Immature natural killer cell (primary cell): Measurements from ENCODE around the gene KRTAP10-12. TPM values are rescaled to one million over a fixed set of nuclear protein-coding genes. Genes with fewer than 3 reads are reported as not detected.
"Not testable (repeated sequence)": the region's sequence is repeated elsewhere in the genome, so short reads cannot be mapped to it uniquely, and the experiment has no call there.

Source experiments
- DNase-seq, 3 donors: peaks; one replicate each; pipeline ENCODE4 v3.0.0; 2022; ENCODE audit warnings: mixed read lengths in 1 of 3
- H3K27ac Mint-ChIP-seq, 6 donors: one replicate each; pipeline ENCODE4 v1.8.0; 2020; ENCODE audit warnings: mixed read lengths in 6 of 6, mild to moderate bottlenecking in 5 of 6, inconsistent platforms in 4 of 6, moderate library complexity in 3 of 6
- H3K27me3 Mint-ChIP-seq, 3 donors: one replicate each; pipeline ENCODE4 v1.8.0; 2020 to 2021; ENCODE audit warnings: low read depth in 3 of 3, mild to moderate bottlenecking in 3 of 3, mixed read lengths in 3 of 3, moderate library complexity in 3 of 3, inconsistent platforms in 1 of 3
- H3K36me3 Mint-ChIP-seq, 3 donors: one replicate each; pipeline ENCODE4 v1.8.0; 2020; ENCODE audit warnings: mixed read lengths in 3 of 3, inconsistent platforms in 2 of 3, mild to moderate bottlenecking in 2 of 3
- H3K4me1 Mint-ChIP-seq, 2 donors: one replicate each; pipeline ENCODE4 v1.8.0; 2020; ENCODE audit warnings: inconsistent platforms in 2 of 2, mild to moderate bottlenecking in 2 of 2, mixed read lengths in 2 of 2, moderate library complexity in 1 of 2
- H3K4me3 Mint-ChIP-seq, 5 donors: one replicate each; pipeline ENCODE4 v1.8.0; 2020; ENCODE audit warnings: mild to moderate bottlenecking in 5 of 5, mixed read lengths in 5 of 5, inconsistent platforms in 3 of 5, moderate library complexity in 3 of 5
- H3K9me3 Mint-ChIP-seq, 6 donors: one replicate each; pipeline ENCODE4 v1.8.0; 2020; ENCODE audit warnings: mild to moderate bottlenecking in 6 of 6, mixed read lengths in 6 of 6, inconsistent platforms in 4 of 6, moderate library complexity in 3 of 6
- polyA plus RNA-seq, 3 donors: library from polyadenylated mRNA; unstranded; fragments of 300-500 nt; fragmentation: Illumina TruSeq; gene quantifications; one replicate each; pipeline ENCODE4 v1.2.3, GENCODE V29; 2021

The KRTAP10-12 gene
- polyA plus RNA-seq, 3 donors from 2014 or later = not detected

GRCh38 chr21:44657635-44658540 lies 39.1 kb upstream of the KRTAP10-12 start, which contains the start of gene KRTAP12-3:
KRTAP12-3 (plus strand) TSS chr21:44657932; CDS start chr21:44657980, 48 bp downstream.
- Mint-ChIP-seq H3K27me3 (peaks cover 4 to 19% (median 15%) of the 10 kb centered on the region in 3 donors), H3K27ac (peak within 1 kb of the TSS; percentile 93 to 99 (median 97)), H3K36me3 (peaks cover 10 to 19% (median 12%) of the 10 kb centered on the region in 3 donors), H3K4me1 (peaks cover 50 to 64% of the 10 kb centered on the region in 2 donors), H3K9me3 (peaks cover 6 to 18% (median 14%) of the 10 kb centered on the region in 6 donors), H3K4me3 (peak within 1 kb of the TSS; percentile 60 to 90 (median 72))
- DNase-seq = peak; percentile 76 to 86 (median 78)

DNA sequence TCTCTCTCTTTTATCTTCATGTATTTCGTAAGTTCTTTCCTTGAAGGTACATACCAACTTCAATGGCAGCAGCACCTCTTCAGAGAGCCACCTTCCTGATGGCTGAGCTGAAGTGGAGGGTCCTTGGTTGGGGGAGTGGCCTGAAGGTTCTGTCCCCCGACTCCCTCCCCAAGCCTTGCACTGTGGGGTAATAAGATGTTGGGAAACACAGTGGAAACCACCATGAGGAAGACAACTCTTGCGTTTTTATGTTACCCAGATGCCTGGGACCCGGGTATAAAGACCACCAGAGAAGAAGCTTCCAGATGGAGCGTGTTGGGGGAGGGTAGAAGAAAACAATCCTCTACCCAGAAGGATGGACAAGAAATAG lies 38.4 kb upstream of the KRTAP10-12 start:
- H3K4me3 Mint-ChIP-seq = peak overlapping the region; percentile 60 to 90 (median 72)
- peak overlapping the region; percentile 93 to 99 (median 97) for H3K27ac Mint-ChIP-seq
- H3K9me3 Mint-ChIP-seq = peaks cover 6 to 18% (median 14%) of the 10 kb centered on the region in 6 donors
- H3K4me1 Mint-ChIP-seq = peaks cover 50 to 63% of the 10 kb centered on the region in 2 donors
- H3K27me3 Mint-ChIP-seq = peaks cover 4 to 20% (median 15%) of the 10 kb centered on the region in 3 donors
- H3K36me3 Mint-ChIP-seq = peaks cover 10 to 19% (median 12%) of the 10 kb centered on the region in 3 donors
- DNase-seq = no peak

DNA sequence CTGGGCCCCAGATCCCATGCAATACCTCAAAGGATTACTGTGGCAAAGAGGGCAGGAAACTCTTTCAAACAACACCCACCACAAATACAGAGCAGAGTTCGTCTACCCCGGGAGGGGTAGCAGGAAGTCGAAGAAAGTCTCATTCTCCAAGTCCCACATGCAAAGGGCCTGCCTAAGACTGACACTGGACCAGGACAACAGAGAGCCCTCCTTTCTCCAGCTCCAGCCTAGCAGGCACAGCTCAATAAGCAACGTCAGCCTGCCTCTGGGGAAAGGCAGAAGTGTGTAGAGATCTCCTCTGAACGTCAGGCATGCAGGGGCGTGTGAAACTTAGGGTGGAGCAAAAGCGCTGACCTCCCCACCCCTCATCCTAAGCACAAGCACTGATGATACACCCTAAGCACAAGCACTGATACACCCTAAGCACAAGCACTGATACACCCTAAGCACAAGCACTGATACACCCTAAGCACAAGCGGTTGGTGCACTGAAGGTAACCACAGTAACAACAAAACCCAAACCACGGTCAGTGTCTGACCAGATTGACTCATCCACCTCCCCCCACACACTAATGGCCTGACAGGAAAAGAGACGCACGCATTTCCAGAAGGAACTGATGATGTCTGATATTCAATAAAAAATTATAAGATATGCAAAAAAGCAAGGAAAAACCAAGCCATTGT lies 37.9 kb upstream of the KRTAP10-12 start:
- H3K4me3 Mint-ChIP-seq = peak overlapping the region; percentile 60 to 90 (median 72)
- H3K4me1 Mint-ChIP-seq = peaks cover 50 to 58% of the 10 kb centered on the region in 2 donors
- H3K36me3 Mint-ChIP-seq = peaks cover 10 to 19% (median 12%) of the 10 kb centered on the region in 3 donors
- peak overlapping the region; percentile 93 to 99 (median 97) for H3K27ac Mint-ChIP-seq
- peaks cover 6 to 18% (median 14%) of the 10 kb centered on the region in 6 donors for H3K9me3 Mint-ChIP-seq
- DNase-seq = peak; percentile 22 to 47 (median 38)
- peaks cover 3 to 24% (median 15%) of the 10 kb centered on the region in 3 donors for H3K27me3 Mint-ChIP-seq

DNA sequence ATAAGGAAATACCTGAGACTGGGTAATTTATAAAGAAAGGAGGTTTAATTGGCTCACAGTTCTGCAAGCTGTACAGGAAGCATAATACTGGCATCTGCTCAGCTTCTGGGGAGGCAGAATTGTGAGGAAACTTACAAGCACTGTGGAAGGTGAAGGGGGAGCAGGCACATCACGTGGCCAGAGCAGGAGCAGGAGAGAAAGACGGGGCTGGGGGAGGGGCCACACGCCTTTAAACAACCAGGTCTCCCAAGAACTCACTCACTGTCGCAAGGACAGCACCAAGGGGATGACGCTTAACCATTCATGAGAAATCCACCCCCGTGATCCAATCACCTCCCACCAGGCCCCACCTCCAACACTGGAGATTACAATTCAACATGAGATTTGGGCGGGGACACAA lies 35.4 kb upstream of the KRTAP10-12 start:
- DNase-seq, H3K4me3 Mint-ChIP-seq, H3K27ac Mint-ChIP-seq: not testable (repeated sequence)
- H3K9me3 Mint-ChIP-seq = peaks cover 5 to 12% (median 9%) of the 10 kb centered on the region in 6 donors
- peaks cover 34 to 35% of the 10 kb centered on the region in 2 donors for H3K4me1 Mint-ChIP-seq
- H3K36me3 Mint-ChIP-seq = peaks cover 9 to 12% (median 9%) of the 10 kb centered on the region in 3 donors
- peaks cover 3 to 26% (median 17%) of the 10 kb centered on the region in 3 donors for H3K27me3 Mint-ChIP-seq

DNA sequence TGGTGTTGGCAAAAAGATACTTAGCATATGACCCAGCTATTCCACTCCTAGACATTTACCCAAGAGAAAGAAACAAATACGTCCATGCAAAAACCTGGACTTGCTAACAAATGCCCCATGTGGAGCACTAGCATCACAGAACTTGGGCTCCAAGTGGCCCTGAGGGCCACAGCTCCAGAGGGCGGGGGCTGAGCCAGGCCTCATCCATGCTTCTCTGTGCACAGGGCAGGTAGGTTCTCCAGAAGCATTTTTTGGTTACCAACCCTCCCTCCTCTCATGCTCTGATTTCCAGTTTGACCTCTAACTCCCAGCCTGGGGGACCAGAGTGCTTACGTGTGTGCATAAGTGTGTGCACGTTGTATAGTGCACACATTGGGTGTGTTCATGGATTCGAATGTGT lies 32.3 kb upstream of the KRTAP10-12 start:
- no peak overlapping the region for H3K4me3 Mint-ChIP-seq
- peaks cover 3 to 4% of the 10 kb centered on the region in 2 donors for H3K4me1 Mint-ChIP-seq
- peaks cover 0 to 3% (median under 1%) of the 10 kb centered on the region in 6 donors for H3K9me3 Mint-ChIP-seq
- H3K27ac Mint-ChIP-seq = no peak overlapping the region
- peaks cover 2 to 16% (median 6%) of the 10 kb centered on the region in 3 donors for H3K27me3 Mint-ChIP-seq
- H3K36me3 Mint-ChIP-seq = peaks cover 0 to 3% (median 3%) of the 10 kb centered on the region in 3 donors
- no peak for DNase-seq

DNA sequence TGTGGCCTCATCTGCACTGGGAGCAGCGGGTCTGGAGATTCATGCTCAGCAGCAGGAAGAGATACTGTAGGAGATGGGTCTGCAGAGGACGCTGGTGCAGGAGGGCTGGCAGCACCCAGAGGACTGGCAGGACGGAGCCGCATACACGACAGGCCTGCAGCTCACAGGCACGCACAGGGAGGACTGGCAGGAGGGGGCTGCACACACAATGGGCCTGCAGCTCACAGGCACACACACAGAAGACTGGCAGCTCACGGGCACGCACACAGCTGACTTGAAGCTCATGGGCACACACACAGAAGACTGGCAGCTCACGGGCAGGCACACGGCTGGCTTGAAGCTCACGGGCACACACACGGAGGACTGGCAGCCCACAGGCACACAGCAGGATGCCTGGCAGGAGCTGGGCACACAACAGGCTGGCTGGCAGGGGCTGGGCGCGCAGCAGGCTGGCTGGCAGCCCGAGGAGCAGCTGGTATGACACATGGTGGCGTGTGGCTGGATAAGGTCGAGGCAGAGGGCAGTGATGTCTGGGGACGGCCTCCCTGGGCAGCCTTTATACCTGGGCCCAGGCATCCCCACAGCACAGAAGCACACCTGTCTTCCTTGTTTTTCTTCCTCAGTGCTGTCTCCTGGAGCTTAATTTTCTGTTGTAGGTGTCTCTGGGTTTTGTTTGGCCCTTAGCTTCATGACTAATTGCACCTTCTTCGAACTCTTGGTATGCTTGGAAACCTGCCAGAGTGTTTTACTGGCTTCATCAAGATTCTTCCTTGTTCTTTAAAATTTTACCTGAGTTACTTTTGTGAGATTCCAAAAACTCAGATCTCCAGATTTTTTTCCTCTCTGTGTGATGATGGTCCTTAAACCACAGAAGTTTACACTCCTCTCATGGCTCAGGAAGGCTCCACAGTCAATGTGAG lies 30.3 kb upstream of the KRTAP10-12 start, which contains the start of gene KRTAP12-2:
Gene KRTAP12-2, minus strand, starts transcription at position 527 of the 920 bp plus-strand sequence. Its CDS starts 41 bp downstream, at position 486.
- peaks cover 0 to 3% (median 3%) of the 10 kb centered on the region in 3 donors for H3K36me3 Mint-ChIP-seq
- H3K4me3 Mint-ChIP-seq = no peak within 1 kb of the TSS
- no peak for DNase-seq
- H3K27ac Mint-ChIP-seq = peak within 1 kb of the TSS in 1 of 6 donors; percentile 40
- peaks cover 2 to 14% (median 6%) of the 10 kb centered on the region in 3 donors for H3K27me3 Mint-ChIP-seq
- H3K4me1 Mint-ChIP-seq = peaks cover 0 to 2% of the 10 kb centered on the region in 2 donors
- H3K9me3 Mint-ChIP-seq = peaks cover 2 to 7% (median 5%) of the 10 kb centered on the region in 6 donors

- no peak overlapping the region for H3K4me3 Mint-ChIP-seq
- H3K27me3 Mint-ChIP-seq = peaks cover 2 to 14% (median 10%) of the 10 kb centered on the region in 3 donors
- peaks cover 9 to 13% (median 11%) of the 10 kb centered on the region in 6 donors for H3K9me3 Mint-ChIP-seq
- H3K4me1 Mint-ChIP-seq = peaks cover 0 to 2% of the 10 kb centered on the region in 2 donors
- DNase-seq = no peak
- H3K27ac Mint-ChIP-seq = no peak overlapping the region
- peaks cover 0 to 7% (median 3%) of the 10 kb centered on the region in 3 donors for H3K36me3 Mint-ChIP-seq
Observed at GRCh38 chr21:44667612-44668011, 29.4 kb upstream of the KRTAP10-12 start.

DNA sequence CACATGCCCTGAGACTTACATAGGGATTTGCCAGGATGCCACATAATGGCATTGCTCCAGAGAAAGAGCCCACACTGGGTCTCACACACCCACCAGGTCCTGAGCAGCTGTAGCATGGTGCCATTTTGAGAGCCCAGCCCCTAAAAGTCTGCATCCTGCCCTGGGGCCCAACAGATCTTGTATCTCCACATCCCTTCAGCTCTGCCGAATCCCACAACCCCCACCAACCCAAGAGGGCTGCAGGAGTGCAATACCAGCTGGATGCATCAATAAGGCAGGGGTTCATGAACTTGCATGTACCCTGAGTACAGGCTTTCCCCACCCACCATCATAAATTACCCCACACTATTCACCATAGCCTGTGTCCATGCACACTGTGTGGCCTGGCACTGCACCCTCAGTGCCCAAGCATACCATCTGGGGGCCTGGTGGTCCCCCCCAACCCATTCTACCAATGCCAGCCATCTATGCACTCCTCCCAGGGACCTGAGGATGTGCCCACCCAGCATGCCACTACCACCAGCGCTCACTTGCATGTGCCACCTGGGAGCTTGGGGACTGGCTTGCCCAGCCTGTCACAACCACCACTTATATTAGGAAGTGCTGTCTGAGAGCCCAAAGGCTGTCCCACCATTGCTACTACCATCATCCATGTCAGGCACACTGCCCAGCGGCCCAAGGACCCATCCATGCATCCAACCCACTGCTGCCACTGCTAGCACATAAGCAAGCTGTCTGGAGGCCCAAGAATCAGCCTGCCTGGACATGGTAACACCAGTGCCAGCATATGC lies 26.1 kb upstream of the KRTAP10-12 start:
- no peak overlapping the region for H3K4me3 Mint-ChIP-seq
- H3K9me3 Mint-ChIP-seq = peaks cover 15 to 28% (median 21%) of the 10 kb centered on the region in 6 donors
- peaks cover 0 to 8% of the 10 kb centered on the region in 2 donors for H3K4me1 Mint-ChIP-seq
- DNase-seq = no peak
- peaks cover 3 to 7% (median 7%) of the 10 kb centered on the region in 3 donors for H3K36me3 Mint-ChIP-seq
- no peak overlapping the region for H3K27ac Mint-ChIP-seq
- peaks cover 2 to 21% (median 12%) of the 10 kb centered on the region in 3 donors for H3K27me3 Mint-ChIP-seq

- Mint-ChIP-seq H3K36me3 (peaks cover 3 to 8% (median 7%) of the 10 kb centered on the region in 3 donors), H3K4me3 (no peak overlapping the region), H3K4me1 (peaks cover 0 to 8% of the 10 kb centered on the region in 2 donors), H3K27me3 (peaks cover 2 to 18% (median 10%) of the 10 kb centered on the region in 3 donors), H3K27ac (no peak overlapping the region), H3K9me3 (peaks cover 15 to 28% (median 21%) of the 10 kb centered on the region in 6 donors)
- no peak for DNase-seq
Observed at GRCh38 chr21:44671911-44672310, 25.1 kb upstream of the KRTAP10-12 start.

- Mint-ChIP-seq H3K27ac (no peak overlapping the region), H3K9me3 (peaks cover 4 to 13% (median 7%) of the 10 kb centered on the region in 6 donors), H3K4me3 (no peak overlapping the region), H3K36me3 (peaks cover 0 to 8% (median 0%) of the 10 kb centered on the region in 3 donors), H3K4me1 (peaks cover 0 to 7% of the 10 kb centered on the region in 2 donors), H3K27me3 (peaks cover 3 to 20% (median 5%) of the 10 kb centered on the region in 3 donors)
- no peak for DNase-seq
Observed at GRCh38 chr21:44677881-44678280, 19.1 kb upstream of the KRTAP10-12 start.

GRCh38 chr21:44681152-44681551 lies 15.8 kb upstream of the KRTAP10-12 start:
- Mint-ChIP-seq H3K27ac (no peak overlapping the region), H3K9me3 (no peaks in the 10 kb centered on the region), H3K27me3 (peaks cover 0 to 12% (median 5%) of the 10 kb centered on the region in 3 donors), H3K36me3 (peaks cover 0 to 4% (median 0%) of the 10 kb centered on the region in 3 donors), H3K4me1 (peaks cover 4 to 7% of the 10 kb centered on the region in 2 donors), H3K4me3 (no peak overlapping the region)
- DNase-seq = no peak
